ENCODE measurements around the gene VPS50.

Gene VPS50

DNA sequence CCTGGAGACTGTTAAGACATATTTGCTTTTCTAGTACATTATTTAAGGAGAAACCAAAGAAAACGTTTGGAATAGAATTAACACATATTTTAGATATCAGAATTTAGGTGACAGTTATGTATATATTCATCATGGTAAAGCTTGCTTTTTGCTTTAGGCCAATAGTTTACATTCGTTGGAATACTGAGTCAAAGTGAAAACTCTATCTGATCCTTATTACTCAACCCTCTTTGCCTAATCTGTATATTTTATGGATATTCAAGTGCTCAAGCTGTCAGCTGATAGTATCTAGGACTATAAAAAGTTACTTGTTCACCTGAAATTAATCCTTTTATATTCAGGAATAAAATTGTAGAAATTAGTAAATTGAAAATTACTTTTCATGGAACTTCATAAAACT, 61.1 kb downstream of the VPS50 start:
- Mint-ChIP-seq H3K36me3 (ENCODE audit: low read depth) (no peaks in the 10 kb centered on the region), H3K27ac (no peak overlapping the region), H3K4me3 (no peak overlapping the region), H3K9me3 (no peaks in the 10 kb centered on the region), H3K4me1 (no peaks in the 10 kb centered on the region), H3K27me3 (ENCODE audit: low read depth, poor library complexity) (no peaks in the 10 kb centered on the region)
- DNase-seq, result no peak
- no peak for TF ChIP-seq CTCF (IDR thresholded peaks at IDR 0.05)

DNA sequence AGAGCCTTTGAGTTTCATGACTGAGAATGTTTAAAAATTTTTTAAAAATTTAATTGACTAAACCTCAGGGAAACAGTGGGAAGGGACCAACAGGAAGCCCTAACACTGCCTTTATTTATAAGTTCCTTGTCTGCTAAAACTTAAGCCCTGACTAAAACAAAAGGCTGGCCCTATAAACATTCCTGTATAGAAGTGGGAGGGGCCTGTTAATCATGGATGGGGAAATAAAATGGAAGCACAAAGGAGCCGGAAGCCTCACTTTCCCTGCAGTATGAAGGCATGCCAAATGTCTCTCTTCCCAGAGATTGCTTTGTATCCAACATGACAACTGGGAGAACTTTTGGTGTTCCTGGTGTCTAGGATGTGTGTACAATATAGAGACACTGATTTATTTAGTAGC, 66.0 kb downstream of the VPS50 start:
- Mint-ChIP-seq H3K9me3 (no peaks in the 10 kb centered on the region), H3K27ac (no peak overlapping the region), H3K36me3 (ENCODE audit: low read depth) (no peaks in the 10 kb centered on the region), H3K27me3 (ENCODE audit: low read depth, poor library complexity) (no peaks in the 10 kb centered on the region), H3K4me1 (no peaks in the 10 kb centered on the region), H3K4me3 (no peak overlapping the region)
- TF ChIP-seq CTCF (IDR thresholded peaks at IDR 0.05), result no peak
- no peak for DNase-seq

DNA sequence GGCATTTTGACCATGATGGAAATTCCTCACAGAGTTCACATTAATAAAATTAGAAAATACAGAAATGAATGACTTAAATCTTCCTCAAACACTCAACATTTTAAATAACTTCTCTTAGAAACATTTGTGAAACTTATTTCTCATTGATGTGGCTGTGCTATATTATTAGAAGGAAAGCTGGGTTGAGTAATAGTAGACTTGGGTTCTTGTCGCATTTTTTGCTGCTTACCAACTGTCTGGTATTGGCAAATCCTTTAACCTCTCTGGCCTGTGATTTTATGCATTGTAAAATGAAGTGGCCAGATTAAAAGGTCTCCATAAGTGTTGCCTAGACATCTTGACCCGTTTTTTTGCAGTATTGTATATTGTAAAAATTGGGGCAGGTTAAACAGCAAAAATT, 66.5 kb downstream of the VPS50 start:
- DNase-seq, result no peak
- Mint-ChIP-seq H3K4me3 (no peak overlapping the region), H3K27ac (no peak overlapping the region), H3K27me3 (ENCODE audit: low read depth, poor library complexity) (no peaks in the 10 kb centered on the region), H3K36me3 (ENCODE audit: low read depth) (no peaks in the 10 kb centered on the region), H3K9me3 (no peaks in the 10 kb centered on the region), H3K4me1 (no peaks in the 10 kb centered on the region)
- TF ChIP-seq CTCF (IDR thresholded peaks at IDR 0.05), result no peak

DNA sequence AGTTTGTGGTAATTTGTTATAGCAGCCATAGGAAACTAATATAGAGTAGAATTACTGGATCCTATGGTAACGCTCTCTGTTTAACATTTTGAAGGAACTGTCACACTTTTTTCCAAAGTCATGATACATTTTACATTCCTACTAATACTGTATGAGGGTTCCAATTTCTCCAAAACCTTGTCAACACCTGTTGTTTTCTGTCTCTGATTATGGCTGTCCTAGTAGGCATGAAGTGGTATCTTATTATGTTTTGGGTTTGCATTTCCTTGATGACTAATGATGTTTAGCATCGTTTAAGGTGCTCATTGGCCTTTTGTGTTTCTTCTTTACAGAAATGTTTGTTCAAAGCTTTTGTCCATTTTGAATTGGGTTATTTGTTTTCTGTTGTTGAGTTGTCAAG, 69.6 kb downstream of the VPS50 start:
- TF ChIP-seq CTCF (IDR thresholded peaks at IDR 0.05), result no peak
- Mint-ChIP-seq H3K27ac (no peak overlapping the region), H3K27me3 (ENCODE audit: low read depth, poor library complexity) (no peaks in the 10 kb centered on the region), H3K4me3 (no peak overlapping the region), H3K36me3 (ENCODE audit: low read depth) (no peaks in the 10 kb centered on the region), H3K9me3 (no peaks in the 10 kb centered on the region), H3K4me1 (no peaks in the 10 kb centered on the region)
- DNase-seq, result no peak

- H3K27ac Mint-ChIP-seq, result no peak overlapping the region
- TF ChIP-seq CTCF (IDR thresholded peaks at IDR 0.05), result no peak
- H3K4me3 Mint-ChIP-seq, result no peak overlapping the region
- H3K27me3 Mint-ChIP-seq (ENCODE audit: low read depth, poor library complexity), result no peaks in the 10 kb centered on the region
- no peaks in the 10 kb centered on the region for H3K4me1 Mint-ChIP-seq
- no peaks in the 10 kb centered on the region for H3K9me3 Mint-ChIP-seq
- H3K36me3 Mint-ChIP-seq (ENCODE audit: low read depth), result no peaks in the 10 kb centered on the region
- no peak for DNase-seq
Observed at GRCh38 chr7:93307131-93307660, 75.0 kb downstream of the VPS50 start.

GRCh38 chr7:93307943-93308342, 75.8 kb downstream of the VPS50 start:
- DNase-seq, result no peak
- Mint-ChIP-seq H3K4me3 (no peak overlapping the region), H3K9me3 (no peaks in the 10 kb centered on the region), H3K27me3 (ENCODE audit: low read depth, poor library complexity) (no peaks in the 10 kb centered on the region), H3K27ac (no peak overlapping the region), H3K4me1 (no peaks in the 10 kb centered on the region), H3K36me3 (ENCODE audit: low read depth) (no peaks in the 10 kb centered on the region)
- TF ChIP-seq CTCF (IDR thresholded peaks at IDR 0.05), result no peak

Data from nephron progenitor cell (in vitro differentiated cells).